ENCODE data around the gene FAM20C. TPM values are rescaled to one million over a fixed set of nuclear protein-coding genes. Genes with fewer than 3 reads are reported as not detected.

FAM20C gene
- total RNA-seq, 2 experiments from 2014 or later, result 0.45 to 0.80 TPM

DNA sequence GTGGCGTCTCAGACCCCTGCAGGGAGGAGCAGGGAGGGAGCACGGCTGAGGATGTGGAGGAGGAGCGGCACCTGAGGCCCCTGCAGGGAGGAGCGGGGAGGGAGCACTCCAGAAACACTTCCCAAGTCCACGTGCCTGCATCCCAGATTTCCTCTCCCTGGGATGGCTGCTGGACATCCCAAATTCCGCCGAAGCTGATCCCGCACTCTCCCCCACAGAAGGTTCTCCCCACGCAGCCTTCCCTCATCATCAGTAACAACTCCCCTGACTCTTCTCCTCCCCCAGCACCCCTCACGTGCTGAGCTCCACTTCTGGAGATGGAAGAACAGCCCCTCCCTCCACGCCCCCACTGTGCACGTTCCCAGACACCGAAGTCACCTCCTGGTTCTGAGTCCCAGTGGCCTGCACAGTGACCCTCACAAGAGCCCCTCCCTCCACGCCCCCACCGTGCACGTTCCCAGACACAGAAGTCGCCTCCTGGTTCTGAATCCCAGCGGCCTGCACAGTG lies 79.8 kb downstream of the FAM20C start:
- intact Hi-C loops (cut with micrococcal nuclease), result no loop called here
- peaks cover 19% of the 10 kb centered on the region for H3K9me3 Mint-ChIP-seq
- no peak overlapping the region for H3K4me3 Mint-ChIP-seq

DNA sequence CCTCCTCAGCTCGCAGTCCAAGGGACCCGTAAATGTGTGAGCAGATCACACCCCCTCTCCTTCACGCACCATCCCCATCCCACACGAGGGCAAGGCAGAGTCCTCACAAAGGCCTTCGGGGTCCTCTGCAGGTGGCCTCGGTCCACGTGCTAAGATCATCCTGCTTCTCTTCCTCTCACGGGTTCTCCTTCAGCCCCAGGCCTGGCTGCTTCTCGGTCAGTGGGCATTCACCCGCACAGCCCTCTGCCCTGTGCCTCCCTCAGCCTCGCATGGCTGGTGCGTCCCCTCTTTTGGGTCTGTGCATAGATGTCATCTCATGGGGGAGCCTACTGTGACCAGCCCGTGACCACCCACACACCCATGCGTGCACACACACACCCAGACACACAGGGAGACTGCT lies 80.3 kb downstream of the FAM20C start:
- CTCF ChIA-PET, result interaction anchor here (1.9 kb wide), 1 partner anchor 8 kb away, joined by 5 read pairs; no protein-coding TSS in a partner anchor
- DNase-seq, result no peak
- peaks cover 4% of the 10 kb centered on the region for H3K27me3 Mint-ChIP-seq

More for the DNA sequence above, 79.8 kb downstream of the FAM20C start:
- Mint-ChIP-seq H3K4me1 (ENCODE audit: low read depth) (no peaks in the 10 kb centered on the region), H3K27me3 (peaks cover 1% of the 10 kb centered on the region), H3K27ac (no peak overlapping the region), H3K36me3 (peaks cover 3% of the 10 kb centered on the region)
- POLR2A ChIA-PET, result no interaction called here
- CTCF ChIA-PET, result interaction anchor here (1.9 kb wide), 1 partner anchor 8 kb away, joined by 5 read pairs; no protein-coding TSS in a partner anchor
- DNase-seq, result no peak

DNA sequence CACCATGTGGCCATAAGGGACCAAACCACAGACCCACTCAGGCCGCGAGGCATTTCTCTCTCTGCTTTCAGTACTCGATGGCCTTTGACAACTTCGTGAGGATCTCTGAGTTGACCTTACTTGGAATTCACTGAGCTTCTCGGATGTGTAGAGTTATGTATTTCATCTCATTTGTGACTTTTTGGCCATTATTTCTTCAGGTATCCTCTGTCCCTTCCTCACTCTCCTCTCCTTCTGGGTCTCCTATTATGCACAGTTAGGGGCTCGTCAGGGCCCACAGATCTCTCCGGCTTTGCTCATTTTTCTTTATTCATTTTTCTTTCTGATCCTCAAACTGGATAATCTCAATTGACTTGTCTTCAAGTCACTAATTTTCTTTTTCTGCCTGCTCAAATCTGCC lies 81.0 kb downstream of the FAM20C start:
- no peak for DNase-seq
- H3K36me3 Mint-ChIP-seq, result peaks cover 3% of the 10 kb centered on the region
- ChIA-PET CTCF (interaction anchor here (1.9 kb wide), 1 partner anchor 9 kb away, joined by 5 read pairs; no protein-coding TSS in a partner anchor), POLR2A (no interaction called here)
- H3K27ac Mint-ChIP-seq, result no peak overlapping the region
- H3K27me3 Mint-ChIP-seq, result peaks cover 4% of the 10 kb centered on the region
- H3K4me3 Mint-ChIP-seq, result no peak overlapping the region
- intact Hi-C loops (cut with micrococcal nuclease), result no loop called here
- no peaks in the 10 kb centered on the region for H3K4me1 Mint-ChIP-seq (ENCODE audit: low read depth)
- H3K9me3 Mint-ChIP-seq, result peaks cover 19% of the 10 kb centered on the region

More for the DNA sequence above, 80.3 kb downstream of the FAM20C start:
- Mint-ChIP-seq H3K4me3 (no peak overlapping the region), H3K36me3 (peaks cover 3% of the 10 kb centered on the region), H3K27ac (no peak overlapping the region), H3K4me1 (ENCODE audit: low read depth) (no peaks in the 10 kb centered on the region), H3K9me3 (peaks cover 19% of the 10 kb centered on the region)
- intact Hi-C loops (cut with micrococcal nuclease), result no loop called here
- POLR2A ChIA-PET, result no interaction called here

DNA sequence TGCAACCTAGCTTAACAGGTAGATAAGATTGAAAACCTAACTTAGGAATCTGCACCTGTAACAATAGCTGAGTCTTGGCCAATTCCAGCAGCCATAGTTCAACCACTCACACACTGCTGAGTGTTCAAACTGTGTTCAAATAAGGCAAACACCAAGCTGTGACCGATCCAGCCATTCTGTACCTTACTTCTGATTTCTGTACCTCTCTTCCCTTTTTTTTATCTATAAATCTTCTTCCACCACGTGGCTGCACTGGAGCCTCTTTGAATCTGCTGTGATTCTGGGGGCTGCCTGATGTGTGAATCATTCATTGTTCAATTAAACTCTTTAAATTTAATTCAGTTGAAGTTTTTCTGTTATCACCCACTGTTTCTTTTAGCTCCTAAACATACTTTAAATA lies 81.9 kb downstream of the FAM20C start:
- CTCF ChIA-PET, result interaction anchor here (1.7 kb wide), 1 partner anchor 10 kb away, joined by 4 read pairs; no protein-coding TSS in a partner anchor
- Mint-ChIP-seq H3K36me3 (peaks cover 3% of the 10 kb centered on the region), H3K4me1 (ENCODE audit: low read depth) (no peaks in the 10 kb centered on the region)

DNA sequence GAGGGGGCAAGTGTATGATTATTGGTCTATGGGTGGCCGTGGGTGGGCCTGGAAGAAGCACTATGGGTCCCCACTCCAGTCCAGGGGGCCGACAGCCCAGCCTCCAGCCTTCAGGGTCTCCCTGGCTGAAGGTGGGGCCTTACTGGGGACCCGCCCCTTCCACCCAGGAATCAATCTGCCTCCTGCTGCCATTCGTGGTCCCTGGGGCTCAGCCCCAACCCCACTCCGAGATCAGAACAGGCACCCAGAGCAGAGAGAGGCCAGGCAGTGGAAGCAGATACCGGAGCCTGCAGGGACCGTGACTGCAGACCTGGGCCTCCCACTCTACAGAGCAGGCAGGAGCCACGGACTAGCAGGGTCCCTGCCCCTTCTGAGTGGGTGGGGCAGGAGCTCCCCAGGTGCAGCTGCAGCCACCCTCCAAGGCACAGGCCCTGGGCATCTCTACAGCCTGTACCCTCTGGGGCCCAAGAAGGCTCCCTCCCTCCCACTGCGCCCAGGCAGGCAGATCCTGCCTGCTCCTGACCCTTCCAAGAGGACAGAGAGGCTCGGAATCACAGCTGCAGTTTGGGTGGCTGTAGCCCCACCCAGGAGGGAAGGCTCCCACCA lies 84.0 kb downstream of the FAM20C start:
- intact Hi-C loops (cut with micrococcal nuclease), result no loop called here
- no peak overlapping the region for H3K27ac Mint-ChIP-seq
- peaks cover 19% of the 10 kb centered on the region for H3K9me3 Mint-ChIP-seq
- H3K36me3 Mint-ChIP-seq, result peaks cover 3% of the 10 kb centered on the region
- peaks cover 10% of the 10 kb centered on the region for H3K27me3 Mint-ChIP-seq
- ChIA-PET CTCF (no interaction called here), POLR2A (no interaction called here)
- no peak for DNase-seq
- no peak overlapping the region for H3K4me3 Mint-ChIP-seq
- no peaks in the 10 kb centered on the region for H3K4me1 Mint-ChIP-seq (ENCODE audit: low read depth)

More for the DNA sequence above, 81.9 kb downstream of the FAM20C start:
- intact Hi-C loops (cut with micrococcal nuclease), result no loop called here
- POLR2A ChIA-PET, result interaction anchor here (0.5 kb wide), 1 partner anchor 14 kb away, joined by 3 read pairs; no protein-coding TSS in a partner anchor
- peaks cover 4% of the 10 kb centered on the region for H3K27me3 Mint-ChIP-seq
- DNase-seq, result no peak
- no peak overlapping the region for H3K27ac Mint-ChIP-seq
- no peak overlapping the region for H3K4me3 Mint-ChIP-seq
- H3K9me3 Mint-ChIP-seq, result peaks cover 19% of the 10 kb centered on the region

DNA sequence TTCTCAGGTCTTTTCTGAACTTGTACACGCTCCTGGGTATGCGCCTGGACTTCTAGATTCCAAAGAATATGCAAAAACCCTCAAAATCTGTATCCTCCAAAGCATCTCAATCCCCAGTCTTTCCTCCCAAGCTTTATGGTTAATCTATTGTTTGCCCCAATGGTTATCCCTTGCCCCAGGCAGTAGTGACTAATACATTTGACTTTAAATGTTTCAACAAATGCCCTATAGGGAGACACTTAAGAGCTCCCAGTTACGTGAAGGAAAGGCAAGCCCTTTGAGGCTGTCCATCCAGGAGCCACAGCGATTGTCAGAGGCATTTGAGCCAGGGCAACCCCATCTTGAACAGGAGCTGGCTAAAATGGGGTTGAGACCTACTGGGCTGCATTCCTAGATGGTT lies 84.9 kb downstream of the FAM20C start:
- ChIA-PET CTCF (no interaction called here), POLR2A (no interaction called here)
- Mint-ChIP-seq H3K27ac (no peak overlapping the region), H3K4me3 (no peak overlapping the region), H3K9me3 (peaks cover 19% of the 10 kb centered on the region), H3K4me1 (ENCODE audit: low read depth) (no peaks in the 10 kb centered on the region), H3K36me3 (peaks cover 3% of the 10 kb centered on the region), H3K27me3 (peaks cover 14% of the 10 kb centered on the region)
- intact Hi-C loops (cut with micrococcal nuclease), result no loop called here
- no peak for DNase-seq

DNA sequence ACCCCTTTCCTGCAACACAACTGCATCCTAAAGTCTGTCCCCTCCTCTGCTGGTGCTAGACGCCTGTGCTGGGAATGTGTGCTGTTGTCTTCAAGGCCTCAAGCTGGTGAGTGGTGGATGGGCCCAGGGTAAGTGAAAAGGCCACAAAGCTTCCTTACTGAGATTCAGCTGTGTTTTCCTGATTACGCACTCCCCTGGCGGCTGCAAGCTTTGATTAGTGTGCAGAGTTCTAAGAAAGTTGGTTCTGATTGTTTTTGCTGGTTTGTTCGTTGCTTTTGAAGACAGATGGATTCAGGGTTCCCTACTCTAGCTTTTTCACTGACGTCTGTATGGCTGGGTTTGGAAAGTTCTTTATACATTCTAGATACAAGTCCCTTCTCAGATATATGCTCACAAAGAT lies 85.7 kb downstream of the FAM20C start:
- no peak for DNase-seq
- POLR2A ChIA-PET, result interaction anchor here (0.6 kb wide), 1 partner anchor 580 kb away, joined by 3 read pairs; no protein-coding TSS in a partner anchor
- Mint-ChIP-seq H3K36me3 (no peaks in the 10 kb centered on the region), H3K27ac (no peak overlapping the region), H3K27me3 (peaks cover 14% of the 10 kb centered on the region), H3K9me3 (peaks cover 14% of the 10 kb centered on the region), H3K4me1 (ENCODE audit: low read depth) (no peaks in the 10 kb centered on the region), H3K4me3 (no peak overlapping the region)
- CTCF ChIA-PET, result no interaction called here
- intact Hi-C loops (cut with micrococcal nuclease), result no loop called here

DNA sequence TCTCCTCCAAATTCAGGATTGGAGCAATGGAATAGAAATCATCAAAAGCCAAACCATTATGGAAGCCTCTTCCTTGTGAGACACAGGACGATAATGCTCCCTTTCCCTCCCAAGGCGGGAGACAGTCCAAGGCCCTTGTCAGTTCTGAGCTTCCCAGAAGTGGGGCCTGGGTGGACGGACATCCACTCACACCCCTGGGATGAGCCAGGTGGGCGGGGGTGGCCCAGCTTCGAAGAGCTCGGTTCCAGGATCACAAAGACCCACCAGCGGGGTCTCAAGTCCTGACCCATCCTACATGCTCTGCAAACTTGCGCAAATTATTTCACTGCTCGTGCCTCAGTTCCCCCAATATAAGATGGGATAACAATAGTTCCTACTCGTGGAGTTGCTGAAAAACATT lies 87.5 kb downstream of the FAM20C start:
- H3K4me3 Mint-ChIP-seq, result no peak overlapping the region
- H3K4me1 Mint-ChIP-seq (ENCODE audit: low read depth), result no peaks in the 10 kb centered on the region
- DNase-seq, result no peak
- peaks cover 15% of the 10 kb centered on the region for H3K27me3 Mint-ChIP-seq
- ChIA-PET CTCF (no interaction called here), POLR2A (no interaction called here)
- H3K9me3 Mint-ChIP-seq, result no peaks in the 10 kb centered on the region
- H3K36me3 Mint-ChIP-seq, result no peaks in the 10 kb centered on the region
- intact Hi-C loops (cut with micrococcal nuclease), result no loop called here
- H3K27ac Mint-ChIP-seq, result no peak overlapping the region

DNA sequence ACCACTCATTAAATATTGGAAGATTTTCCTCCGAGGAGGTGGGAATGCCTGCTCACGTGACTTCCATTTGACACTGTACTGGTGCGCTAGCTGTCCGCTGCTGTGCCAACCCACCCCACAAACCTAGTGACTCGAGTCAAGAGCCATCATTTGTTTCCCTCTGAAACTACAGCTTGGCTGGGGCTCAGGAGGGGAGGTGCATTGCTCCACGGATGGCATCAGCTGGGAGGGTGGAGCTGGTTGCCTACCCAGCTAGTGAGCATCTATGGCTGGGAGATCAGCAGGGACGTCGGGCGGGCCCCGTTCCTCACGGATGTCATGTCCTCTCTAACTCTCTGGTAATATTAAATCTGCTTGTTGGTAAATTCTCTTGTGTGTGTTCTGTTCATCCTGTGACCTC lies 88.1 kb downstream of the FAM20C start:
- Mint-ChIP-seq H3K4me1 (ENCODE audit: low read depth) (no peaks in the 10 kb centered on the region), H3K27me3 (peaks cover 15% of the 10 kb centered on the region), H3K27ac (no peak overlapping the region), H3K9me3 (no peaks in the 10 kb centered on the region), H3K4me3 (no peak overlapping the region), H3K36me3 (no peaks in the 10 kb centered on the region)
- DNase-seq, result no peak
- POLR2A ChIA-PET, result no interaction called here
- intact Hi-C loops (cut with micrococcal nuclease), result no loop called here
- CTCF ChIA-PET, result no interaction called here

DNA sequence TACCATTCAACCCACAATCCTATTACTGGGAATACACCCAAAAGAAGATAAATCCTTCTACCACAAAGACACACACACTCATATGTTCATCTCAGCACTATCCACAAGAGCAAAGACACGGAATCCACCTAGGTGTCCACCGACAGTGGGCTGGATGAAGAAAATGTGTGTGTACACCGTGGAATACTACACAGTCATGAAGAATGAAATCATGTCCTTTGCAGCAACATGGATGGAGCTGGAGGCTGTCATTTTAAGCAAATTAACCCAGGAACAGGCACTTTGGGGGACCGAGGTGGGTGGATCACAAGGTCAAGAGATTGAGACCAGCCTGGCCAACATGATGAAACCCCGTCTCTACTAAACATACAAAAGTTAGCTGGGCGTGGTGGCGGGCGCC lies 89.3 kb downstream of the FAM20C start:
- H3K4me1 Mint-ChIP-seq (ENCODE audit: low read depth), result no peaks in the 10 kb centered on the region
- no peak overlapping the region for H3K4me3 Mint-ChIP-seq
- ChIA-PET CTCF (no interaction called here), POLR2A (no interaction called here)
- H3K27me3 Mint-ChIP-seq, result peaks cover 15% of the 10 kb centered on the region
- H3K9me3 Mint-ChIP-seq, result no peaks in the 10 kb centered on the region
- no peak overlapping the region for H3K27ac Mint-ChIP-seq
- H3K36me3 Mint-ChIP-seq, result no peaks in the 10 kb centered on the region
- intact Hi-C loops (cut with micrococcal nuclease), result no loop called here
- DNase-seq, result no peak

DNA sequence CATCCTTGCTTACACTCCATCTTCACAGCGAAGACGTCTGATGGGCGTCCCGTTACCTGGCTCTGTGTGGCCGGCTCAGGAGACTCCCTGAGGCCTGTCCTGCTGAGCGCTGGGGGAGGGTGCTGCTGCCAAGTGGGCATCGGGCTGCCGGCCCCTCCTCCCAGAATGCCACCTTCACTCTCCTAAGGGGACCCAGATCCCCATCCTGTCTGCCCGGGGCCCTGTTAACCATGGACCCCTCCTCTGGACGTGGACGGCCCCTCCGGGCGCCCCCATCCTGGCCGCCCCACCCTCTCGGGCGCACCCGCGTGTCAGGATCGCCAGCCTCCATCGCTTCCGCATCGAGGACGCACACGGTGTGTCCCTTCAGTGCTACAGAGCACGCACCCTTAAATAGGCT lies 90.2 kb downstream of the FAM20C start:
- Mint-ChIP-seq H3K4me1 (ENCODE audit: low read depth) (no peaks in the 10 kb centered on the region), H3K4me3 (no peak overlapping the region), H3K27me3 (peaks cover 13% of the 10 kb centered on the region), H3K27ac (no peak overlapping the region), H3K36me3 (no peaks in the 10 kb centered on the region), H3K9me3 (no peaks in the 10 kb centered on the region)
- DNase-seq, result no peak
- ChIA-PET CTCF (no interaction called here), POLR2A (no interaction called here)
- intact Hi-C loops (cut with micrococcal nuclease), result no loop called here

DNA sequence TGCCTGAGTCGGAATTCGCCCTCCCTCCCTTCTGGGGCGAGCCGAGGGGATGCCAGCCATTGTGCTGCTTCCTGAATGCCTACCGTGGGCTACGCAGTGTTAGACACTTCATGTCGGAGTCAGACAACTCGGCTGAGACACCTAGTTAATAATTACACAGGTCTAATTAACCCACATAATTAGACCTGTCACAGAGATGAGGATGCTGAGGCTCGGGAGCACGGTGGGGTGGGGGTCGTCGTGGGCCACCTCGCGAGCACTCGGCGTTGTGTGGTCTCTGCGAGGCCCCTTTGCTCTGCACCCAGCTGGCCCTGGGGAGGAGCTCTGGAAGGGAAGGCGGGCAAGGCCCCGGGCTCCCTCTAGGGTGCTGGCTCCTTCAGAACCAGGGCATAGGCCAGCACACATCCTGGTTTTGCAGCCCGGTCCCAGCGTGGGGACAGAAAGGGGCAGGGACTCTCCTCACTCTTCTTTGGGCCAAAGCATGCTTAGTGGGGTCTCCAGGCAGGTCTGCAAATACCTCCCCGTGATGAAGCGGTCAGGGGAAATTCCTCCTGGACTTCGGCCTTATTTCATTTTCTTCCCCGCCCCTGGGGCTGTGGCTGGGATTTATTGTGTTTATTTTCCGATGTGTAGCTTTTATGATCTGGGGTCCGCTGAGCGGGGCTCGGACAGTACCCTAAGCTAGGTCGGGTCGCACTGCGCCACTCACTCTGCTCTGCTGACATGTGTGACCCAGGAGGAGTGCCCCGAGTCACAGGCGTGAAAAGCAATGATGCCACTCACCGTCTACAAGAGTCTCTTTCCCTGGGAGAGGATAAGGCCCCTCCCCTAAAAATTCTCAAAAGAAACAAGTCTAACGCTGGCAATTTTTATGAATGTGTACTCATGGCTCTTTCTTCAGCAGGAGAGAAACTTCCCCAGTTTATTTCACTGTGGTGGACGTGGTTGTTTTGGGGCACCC lies 92.7 kb downstream of the FAM20C start:
- H3K9me3 Mint-ChIP-seq, result no peaks in the 10 kb centered on the region
- no peaks in the 10 kb centered on the region for H3K4me1 Mint-ChIP-seq (ENCODE audit: low read depth)
- H3K36me3 Mint-ChIP-seq, result no peaks in the 10 kb centered on the region
- H3K27me3 Mint-ChIP-seq, result peaks cover 19% of the 10 kb centered on the region
- ChIA-PET POLR2A (no interaction called here), CTCF (no interaction called here)
- intact Hi-C loops (cut with micrococcal nuclease), result no loop called here
- no peak for DNase-seq
- H3K4me3 Mint-ChIP-seq, result no peak overlapping the region
- no peak overlapping the region for H3K27ac Mint-ChIP-seq

Measured in activated CD4-positive, alpha-beta memory T cell treated with anti-CD3 and anti-CD28 coated beads for 36 hours (primary cell).